Suprapubic skin (tissue), 3 donors: ENCODE measurements around the gene IMMT.

ENCODE experiments used
- POLR2A ChIP-seq, 2 donors: fragments of 450-650 bp; IDR thresholded peaks; one replicate each; pipeline ENCODE4 v1.6.1; 2017; ENCODE audit warnings: antibody characterized with exemption in 2 of 2, mild to moderate bottlenecking in 2 of 2, moderate library complexity in 2 of 2
- TF ChIP-seq, protein P1 (sequence below), 2 donors: fragments of 200-600 bp in 1 of 2; fragments of 450-650 bp in 1 of 2; sonication (generic) in 1 of 2; IDR thresholded peaks; one replicate each; pipeline ENCODE4 v1.5.1; 2016 to 2019; ENCODE audit warnings: antibody characterized with exemption in 2 of 2, mild to moderate bottlenecking in 1 of 2, moderate library complexity in 1 of 2

DNA sequence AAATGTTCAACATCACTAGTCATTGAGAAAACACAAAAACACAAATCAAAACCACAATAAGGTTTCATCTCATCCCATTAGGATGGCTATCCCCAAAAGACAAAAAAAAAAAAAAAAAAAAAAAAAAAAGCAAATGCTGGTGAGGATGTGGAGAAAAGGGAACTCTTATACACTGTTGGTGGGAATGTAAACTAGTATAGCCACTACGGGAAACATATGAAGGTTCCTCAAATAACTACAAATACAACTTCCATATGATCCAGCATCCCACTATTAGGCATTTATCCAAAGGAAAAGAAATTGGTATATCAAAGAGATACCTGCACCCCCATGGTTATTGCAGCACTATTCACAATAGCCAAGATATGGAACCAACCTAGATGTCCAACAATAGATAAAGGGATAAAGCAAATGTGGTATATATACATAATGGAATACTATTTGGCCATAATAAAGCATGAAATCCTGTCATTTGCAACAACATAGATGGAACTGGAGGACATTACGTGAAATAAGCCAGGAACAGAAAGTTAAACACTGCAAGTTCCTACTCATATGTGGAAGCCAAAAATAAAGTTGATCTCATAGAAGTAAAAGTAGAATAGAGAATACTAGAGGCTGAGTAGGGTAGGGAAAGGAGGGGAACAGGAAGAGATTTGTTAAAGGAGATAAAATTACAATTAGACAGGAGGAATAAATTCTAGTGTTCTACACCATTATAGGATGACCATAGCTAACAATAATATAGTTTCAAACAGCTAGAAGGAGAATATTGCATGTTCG, 98.0 kb downstream of the IMMT start:
- TF ChIP-seq POLR2A (IDR thresholded peaks at IDR 0.05), result no peak
- TF ChIP-seq, protein P1, sequence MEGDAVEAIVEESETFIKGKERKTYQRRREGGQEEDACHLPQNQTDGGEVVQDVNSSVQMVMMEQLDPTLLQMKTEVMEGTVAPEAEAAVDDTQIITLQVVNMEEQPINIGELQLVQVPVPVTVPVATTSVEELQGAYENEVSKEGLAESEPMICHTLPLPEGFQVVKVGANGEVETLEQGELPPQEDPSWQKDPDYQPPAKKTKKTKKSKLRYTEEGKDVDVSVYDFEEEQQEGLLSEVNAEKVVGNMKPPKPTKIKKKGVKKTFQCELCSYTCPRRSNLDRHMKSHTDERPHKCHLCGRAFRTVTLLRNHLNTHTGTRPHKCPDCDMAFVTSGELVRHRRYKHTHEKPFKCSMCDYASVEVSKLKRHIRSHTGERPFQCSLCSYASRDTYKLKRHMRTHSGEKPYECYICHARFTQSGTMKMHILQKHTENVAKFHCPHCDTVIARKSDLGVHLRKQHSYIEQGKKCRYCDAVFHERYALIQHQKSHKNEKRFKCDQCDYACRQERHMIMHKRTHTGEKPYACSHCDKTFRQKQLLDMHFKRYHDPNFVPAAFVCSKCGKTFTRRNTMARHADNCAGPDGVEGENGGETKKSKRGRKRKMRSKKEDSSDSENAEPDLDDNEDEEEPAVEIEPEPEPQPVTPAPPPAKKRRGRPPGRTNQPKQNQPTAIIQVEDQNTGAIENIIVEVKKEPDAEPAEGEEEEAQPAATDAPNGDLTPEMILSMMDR (IDR thresholded peaks at IDR 0.05), result no peak
